GM23248 (cell line): ENCODE measurements around the gene FAM240B.

Experiments
- EZH2 ChIP-seq: fragments of 200-600 bp; sonication (generic); IDR thresholded peaks from 2 replicates; pipeline ENCODE4 v1.6.1; 2018; ENCODE audit warnings: antibody characterized with exemption, mild to moderate bottlenecking; ENCODE audit not compliant: insufficient read depth, poor library complexity, severe bottlenecking
- EZH2phosphoT487 ChIP-seq: fragments of 200-600 bp; sonication (generic); IDR thresholded peaks from 2 replicates; pipeline ENCODE4 v1.6.1; 2018; ENCODE audit warnings: antibody characterized with exemption, moderate library complexity, mild to moderate bottlenecking, low read depth; ENCODE audit not compliant: insufficient read depth

DNA sequence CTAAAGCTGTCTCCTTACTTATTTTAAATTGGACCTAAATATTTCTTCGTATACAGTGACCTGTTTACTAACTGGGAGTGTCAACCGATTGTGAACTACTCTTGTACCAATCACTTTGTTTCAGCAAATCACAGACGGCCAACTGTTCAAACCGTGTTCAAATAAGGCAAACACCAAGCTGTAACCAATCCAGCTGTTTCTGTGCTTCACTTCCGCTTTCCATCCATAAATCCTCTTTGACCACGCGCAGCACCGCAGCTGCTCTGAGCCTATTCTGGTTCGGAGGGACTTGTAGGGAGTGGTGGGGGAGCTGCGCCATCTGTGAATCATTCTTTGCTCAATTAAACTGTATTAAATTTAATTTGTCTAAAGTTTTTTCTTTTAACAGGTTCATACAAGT, 4.8 kb upstream of the FAM240B start:
- no peak for TF ChIP-seq EZH2
- TF ChIP-seq EZH2phosphoT487: no peak
